GM12865 (cell line): Measurements from ENCODE around the gene RPL31.
A peak's percentile ranks its signal among the peaks of the same experiment; 100 is the strongest.

ENCODE experiments used
- DNase-seq: peaks from one replicate; pipeline ENCODE4 v3.0.0; 2010; ENCODE audit warnings: low read depth
- H3K4me3 ChIP-seq: 2 replicates; pipeline ENCODE4 v1.5.1; 2011; ENCODE audit warnings: mild to moderate bottlenecking, low read depth, low read length, control low read depth
- TF ChIP-seq, protein P1 (sequence below): IDR thresholded peaks from 2 replicates; pipeline ENCODE4 v1.5.1; 2011; ENCODE audit warnings: low read length, control low read depth, low read depth, inconsistent platforms; ENCODE audit not compliant: insufficient read depth; ENCODE audit errors: missing control alignments

RPL31 gene

DNA sequence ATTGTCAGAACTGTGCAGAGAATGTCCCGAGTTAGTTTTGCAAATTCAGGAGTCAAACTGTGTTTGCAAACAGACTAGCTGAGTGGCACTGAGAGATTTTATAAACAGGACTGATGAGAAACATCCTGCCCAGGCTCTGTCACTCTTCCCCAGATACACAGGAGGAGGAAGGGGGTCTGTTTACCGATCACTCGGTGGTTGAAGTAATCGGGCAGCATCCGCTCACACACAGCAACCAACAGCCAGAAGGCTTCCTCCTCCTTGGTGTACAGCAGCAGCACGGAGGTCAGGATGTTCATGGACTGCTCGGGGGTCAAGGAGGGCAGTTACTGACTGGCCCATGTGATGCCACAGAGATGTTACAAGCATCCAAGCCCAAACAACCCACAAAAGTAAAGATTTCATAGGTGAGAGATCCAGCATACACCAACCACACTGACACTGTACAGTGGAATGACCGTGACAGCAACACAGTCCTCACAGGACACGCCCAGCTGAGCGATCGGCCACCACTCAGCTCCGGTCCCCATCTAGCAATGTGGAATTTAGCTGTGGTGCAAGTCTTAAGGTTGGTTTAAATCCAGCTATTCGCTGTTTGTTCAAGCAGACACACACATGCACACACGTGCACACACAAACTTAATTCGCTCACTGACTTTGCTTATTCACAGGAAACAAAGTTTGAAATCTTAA is 30.1 kb downstream of the RPL31 start:
- H3K4me3 ChIP-seq: no peak overlapping the region
- TF ChIP-seq, protein P1, sequence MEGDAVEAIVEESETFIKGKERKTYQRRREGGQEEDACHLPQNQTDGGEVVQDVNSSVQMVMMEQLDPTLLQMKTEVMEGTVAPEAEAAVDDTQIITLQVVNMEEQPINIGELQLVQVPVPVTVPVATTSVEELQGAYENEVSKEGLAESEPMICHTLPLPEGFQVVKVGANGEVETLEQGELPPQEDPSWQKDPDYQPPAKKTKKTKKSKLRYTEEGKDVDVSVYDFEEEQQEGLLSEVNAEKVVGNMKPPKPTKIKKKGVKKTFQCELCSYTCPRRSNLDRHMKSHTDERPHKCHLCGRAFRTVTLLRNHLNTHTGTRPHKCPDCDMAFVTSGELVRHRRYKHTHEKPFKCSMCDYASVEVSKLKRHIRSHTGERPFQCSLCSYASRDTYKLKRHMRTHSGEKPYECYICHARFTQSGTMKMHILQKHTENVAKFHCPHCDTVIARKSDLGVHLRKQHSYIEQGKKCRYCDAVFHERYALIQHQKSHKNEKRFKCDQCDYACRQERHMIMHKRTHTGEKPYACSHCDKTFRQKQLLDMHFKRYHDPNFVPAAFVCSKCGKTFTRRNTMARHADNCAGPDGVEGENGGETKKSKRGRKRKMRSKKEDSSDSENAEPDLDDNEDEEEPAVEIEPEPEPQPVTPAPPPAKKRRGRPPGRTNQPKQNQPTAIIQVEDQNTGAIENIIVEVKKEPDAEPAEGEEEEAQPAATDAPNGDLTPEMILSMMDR: no peak
- no peak for DNase-seq

DNA sequence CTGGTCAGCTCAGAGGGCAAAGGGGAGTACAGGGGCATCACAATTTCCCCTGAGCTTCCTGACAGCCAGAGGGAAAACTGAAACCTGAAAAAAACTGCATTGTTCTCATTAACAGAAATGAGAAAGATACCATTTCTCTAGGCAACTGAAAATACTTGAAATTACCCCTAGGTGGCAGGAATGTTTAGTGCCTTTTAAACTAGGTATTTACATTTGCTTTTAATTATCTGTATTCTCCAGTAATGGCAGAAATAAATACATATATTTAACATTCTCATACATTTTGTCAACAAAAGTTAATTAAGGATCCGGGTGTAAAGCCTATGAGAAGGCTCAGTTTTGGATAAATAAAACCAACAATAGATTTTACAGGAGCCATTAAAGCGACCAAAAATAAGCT is 34.5 kb downstream of the RPL31 start:
- H3K4me3 ChIP-seq: no peak overlapping the region
- TF ChIP-seq, protein P1: peak; percentile 45
- DNase-seq: peak; percentile 40

DNA sequence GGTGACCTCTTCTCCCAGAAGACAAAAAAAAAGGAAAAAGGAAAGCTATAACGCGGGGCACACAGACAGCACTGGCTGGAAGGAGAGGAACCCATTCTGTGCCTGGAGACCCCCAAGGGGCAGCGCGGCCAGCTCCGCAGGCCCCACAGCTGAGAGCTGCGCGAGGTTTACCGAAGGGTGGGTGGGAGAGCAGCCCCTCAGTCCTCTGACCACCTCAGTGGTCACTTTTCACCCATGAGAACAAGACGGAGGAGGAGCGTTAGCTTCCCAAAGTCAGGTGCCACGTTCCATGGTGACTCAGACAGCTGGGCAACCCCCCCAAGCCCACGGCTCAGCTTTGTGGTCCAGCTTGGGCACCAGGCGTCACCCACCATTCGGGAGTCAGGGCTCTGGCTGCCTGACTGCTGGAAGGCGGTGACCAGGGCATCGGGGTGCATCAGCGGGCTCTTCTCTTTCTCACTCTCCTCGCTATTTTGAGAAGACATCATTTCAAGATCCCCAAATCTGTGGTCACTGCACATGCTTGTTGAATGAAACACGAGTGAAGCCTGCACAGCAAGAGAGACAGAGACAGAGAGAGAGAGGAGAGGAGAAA is 35.2 kb downstream of the RPL31 start:
- TF ChIP-seq, protein P1: no peak
- no peak overlapping the region for H3K4me3 ChIP-seq
- DNase-seq: no peak

DNA sequence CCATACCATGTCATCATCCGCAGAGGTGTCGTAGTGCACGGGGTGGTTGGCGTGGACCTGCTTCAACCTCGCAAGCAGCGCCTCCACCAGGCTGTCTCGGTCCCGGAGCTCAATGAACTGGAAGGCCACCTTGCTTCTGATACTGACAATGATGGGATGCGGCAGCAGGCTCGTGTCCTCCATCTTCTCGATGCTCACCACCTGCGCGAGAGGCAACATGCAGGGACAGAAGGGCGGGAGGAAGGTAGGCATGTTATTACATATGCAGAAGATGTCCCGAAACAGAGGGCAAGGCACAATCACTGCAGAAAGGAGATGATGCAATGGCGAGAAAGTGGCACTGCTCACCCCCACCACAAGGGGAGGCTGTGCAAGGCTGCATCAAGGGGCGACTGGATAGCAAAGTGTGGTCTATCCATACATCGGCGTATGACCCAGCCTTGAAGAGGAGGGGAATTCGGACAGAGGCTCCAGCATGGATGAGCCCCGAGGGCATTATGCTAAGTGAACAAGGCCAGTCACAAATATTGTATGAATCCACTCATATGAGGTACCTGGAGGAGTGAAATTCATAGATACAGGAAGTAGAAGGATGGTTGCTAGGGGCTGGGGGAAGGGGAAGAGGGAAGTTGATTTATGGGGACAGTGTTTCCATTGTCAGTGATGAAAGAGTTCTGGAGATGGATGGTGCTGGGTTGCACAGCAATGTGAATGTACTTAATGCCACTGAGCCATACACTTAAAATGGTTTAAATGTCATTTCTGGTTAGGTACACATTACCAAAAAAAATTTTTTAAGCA is 36.6 kb downstream of the RPL31 start:
- TF ChIP-seq, protein P1: peak; percentile 65

DNA sequence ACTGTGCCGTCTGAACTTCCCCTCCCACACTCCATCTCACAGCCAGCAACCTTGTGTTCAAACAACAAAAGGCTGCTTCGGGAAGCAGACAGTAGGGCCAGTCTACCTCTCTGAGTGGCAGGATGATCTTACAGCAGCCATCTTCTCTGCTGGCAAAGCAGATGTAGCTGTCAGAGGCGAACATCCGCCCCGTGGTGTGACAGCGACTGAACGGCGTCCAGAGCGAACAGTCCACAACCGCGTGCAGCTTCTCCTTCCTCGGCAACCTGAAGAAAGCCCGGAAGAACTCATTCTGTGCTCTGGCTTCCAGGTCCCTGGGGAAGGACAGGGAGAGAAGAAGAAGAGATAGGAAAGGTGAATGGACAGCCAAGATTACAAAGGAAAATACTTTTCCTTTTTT is 38.0 kb downstream of the RPL31 start:
- DNase-seq: no peak
- TF ChIP-seq, protein P1: no peak
- H3K4me3 ChIP-seq: no peak overlapping the region

More for the DNA sequence above, 36.6 kb downstream of the RPL31 start:
- no peak overlapping the region for H3K4me3 ChIP-seq
- DNase-seq: peak; percentile 35

DNA sequence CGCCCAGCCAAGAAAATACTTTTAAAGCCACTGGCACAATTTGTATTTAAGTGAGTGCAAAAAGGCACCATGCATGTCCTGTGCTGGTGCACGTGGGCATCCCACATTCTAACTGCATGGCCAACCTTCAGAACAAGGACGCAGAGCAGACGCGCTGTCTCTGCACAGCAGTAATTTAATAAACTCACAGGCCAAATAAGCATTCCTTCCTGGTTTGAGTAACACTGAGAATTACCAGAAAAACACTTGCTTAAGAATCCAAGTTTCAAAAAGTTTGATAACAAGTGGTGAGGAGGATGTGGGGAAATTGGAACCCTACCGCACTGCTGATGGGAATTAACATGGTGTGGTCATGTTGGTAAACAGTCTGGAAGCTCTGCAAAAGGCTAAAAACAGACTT is 38.7 kb downstream of the RPL31 start:
- DNase-seq: no peak
- no peak overlapping the region for H3K4me3 ChIP-seq
- TF ChIP-seq, protein P1: no peak
